Epithelial cell of prostate (primary cell): ENCODE results near the gene POLD3.
A peak's percentile ranks its signal among the peaks of the same experiment; 100 is the strongest.
"Not testable (repeated sequence)": the region's sequence is repeated elsewhere in the genome, so short reads cannot be mapped to it uniquely, and the experiment has no call there.

Experiments
- DNase-seq: peaks from one replicate; pipeline ENCODE4 v3.0.0-alpha.2; 2011; ENCODE audit warnings: low read depth, low spot score
- H3K27ac ChIP-seq: fragments of 450-650 bp; 2 replicates; pipeline ENCODE4 v1.5.1; 2017; ENCODE audit warnings: mild to moderate bottlenecking

POLD3 gene

GRCh38 chr11:74634537-74634936 is 42.2 kb downstream of the POLD3 start:
- peak; percentile 87 for DNase-seq

GRCh38 chr11:74636630-74637184 is 44.3 kb downstream of the POLD3 start:
- DNase-seq, result peak; percentile 80
- peak overlapping the region; percentile 76 for H3K27ac ChIP-seq

More at GRCh38 chr11:74634537-74634936, 42.2 kb downstream of the POLD3 start:
- peak overlapping the region; percentile 76 for H3K27ac ChIP-seq

- H3K27ac ChIP-seq, result no peak overlapping the region
- DNase-seq, result no peak
Observed at GRCh38 chr11:74637700-74638099, 45.3 kb downstream of the POLD3 start.

GRCh38 chr11:74638869-74639268 is 46.5 kb downstream of the POLD3 start:
- DNase-seq, result no peak
- H3K27ac ChIP-seq, result no peak overlapping the region

- DNase-seq, result no peak
- no peak overlapping the region for H3K27ac ChIP-seq
Observed at GRCh38 chr11:74639533-74639932, 47.2 kb downstream of the POLD3 start.

GRCh38 chr11:74641289-74641688 is 48.9 kb downstream of the POLD3 start:
- DNase-seq, result no peak
- no peak overlapping the region for H3K27ac ChIP-seq

GRCh38 chr11:74641905-74642304 is 49.5 kb downstream of the POLD3 start:
- H3K27ac ChIP-seq, result no peak overlapping the region
- no peak for DNase-seq

- DNase-seq, result no peak
- H3K27ac ChIP-seq, result no peak overlapping the region
Observed at GRCh38 chr11:74642912-74643311, 50.5 kb downstream of the POLD3 start.

- no peak overlapping the region for H3K27ac ChIP-seq
- no peak for DNase-seq
Observed at GRCh38 chr11:74644081-74644480, 51.7 kb downstream of the POLD3 start.

- DNase-seq, result no peak
- no peak overlapping the region for H3K27ac ChIP-seq
Observed at GRCh38 chr11:74646215-74646614, 53.8 kb downstream of the POLD3 start.

- H3K27ac ChIP-seq, result no peak overlapping the region
- no peak for DNase-seq
Observed at GRCh38 chr11:74646954-74647353, 54.6 kb downstream of the POLD3 start.

GRCh38 chr11:74647404-74647803 is 55.0 kb downstream of the POLD3 start:
- no peak for DNase-seq
- no peak overlapping the region for H3K27ac ChIP-seq

GRCh38 chr11:74647831-74648230 is 55.4 kb downstream of the POLD3 start:
- no peak overlapping the region for H3K27ac ChIP-seq
- DNase-seq, result no peak

- H3K27ac ChIP-seq, result no peak overlapping the region
Observed at GRCh38 chr11:74648894-74649293, 56.5 kb downstream of the POLD3 start.

GRCh38 chr11:74650498-74650897 is 58.1 kb downstream of the POLD3 start:
- H3K27ac ChIP-seq, result no peak overlapping the region
- no peak for DNase-seq

More at GRCh38 chr11:74648894-74649293, 56.5 kb downstream of the POLD3 start:
- DNase-seq, result no peak

- DNase-seq, result no peak
- H3K27ac ChIP-seq, result no peak overlapping the region
Observed at GRCh38 chr11:74654976-74655375, 62.6 kb downstream of the POLD3 start.

- not testable (repeated sequence) for DNase-seq, H3K27ac ChIP-seq
Observed at GRCh38 chr11:74659124-74659523, 66.7 kb downstream of the POLD3 start.

- no peak overlapping the region for H3K27ac ChIP-seq
- DNase-seq, result no peak
Observed at GRCh38 chr11:74662487-74663103, 70.2 kb downstream of the POLD3 start.

GRCh38 chr11:74663315-74663714 is 70.9 kb downstream of the POLD3 start:
- no peak for DNase-seq
- H3K27ac ChIP-seq, result no peak overlapping the region

- DNase-seq, result no peak
- H3K27ac ChIP-seq, result no peak overlapping the region
Observed at GRCh38 chr11:74669211-74670160, 77.1 kb downstream of the POLD3 start.

- DNase-seq, result no peak
Observed at GRCh38 chr11:74670171-74670570, 77.8 kb downstream of the POLD3 start.

More at GRCh38 chr11:74670171-74670570, 77.8 kb downstream of the POLD3 start:
- H3K27ac ChIP-seq, result no peak overlapping the region
